Activated CD4-positive, alpha-beta T cell treated with anti-CD3 and anti-CD28 coated beads, Interleukin-2, amount 50 U/mL, for 48 hours (primary cell): ENCODE results near the gene NETO2.
"Not testable (repeated sequence)": the region's sequence is repeated elsewhere in the genome, so short reads cannot be mapped to it uniquely, and the experiment has no call there.

ENCODE experiments used
- DNase-seq, 2 experiments: peaks; one replicate each; pipeline ENCODE4 v3.0.0-alpha.2; 2020

NETO2 gene

DNA sequence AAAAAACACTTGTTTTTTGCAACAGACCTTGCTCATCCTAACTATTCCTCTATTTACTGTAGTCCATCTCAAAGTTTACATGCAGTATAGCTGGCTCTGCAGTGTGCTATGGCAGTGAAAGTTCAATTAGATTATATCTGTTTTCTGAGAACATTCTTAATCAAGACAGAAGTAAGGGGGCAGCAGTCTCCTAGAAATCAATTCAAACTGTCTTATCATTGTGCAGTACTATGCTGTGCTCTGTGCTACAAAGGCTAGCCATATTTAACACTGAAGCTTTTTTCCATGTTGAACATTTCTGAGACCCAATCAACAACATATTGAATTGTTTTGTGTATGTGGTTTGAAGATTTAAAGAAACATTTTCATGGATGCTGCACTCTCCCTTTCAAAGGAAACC lies 11.4 kb downstream of the NETO2 start:
- no peak for DNase-seq

DNA sequence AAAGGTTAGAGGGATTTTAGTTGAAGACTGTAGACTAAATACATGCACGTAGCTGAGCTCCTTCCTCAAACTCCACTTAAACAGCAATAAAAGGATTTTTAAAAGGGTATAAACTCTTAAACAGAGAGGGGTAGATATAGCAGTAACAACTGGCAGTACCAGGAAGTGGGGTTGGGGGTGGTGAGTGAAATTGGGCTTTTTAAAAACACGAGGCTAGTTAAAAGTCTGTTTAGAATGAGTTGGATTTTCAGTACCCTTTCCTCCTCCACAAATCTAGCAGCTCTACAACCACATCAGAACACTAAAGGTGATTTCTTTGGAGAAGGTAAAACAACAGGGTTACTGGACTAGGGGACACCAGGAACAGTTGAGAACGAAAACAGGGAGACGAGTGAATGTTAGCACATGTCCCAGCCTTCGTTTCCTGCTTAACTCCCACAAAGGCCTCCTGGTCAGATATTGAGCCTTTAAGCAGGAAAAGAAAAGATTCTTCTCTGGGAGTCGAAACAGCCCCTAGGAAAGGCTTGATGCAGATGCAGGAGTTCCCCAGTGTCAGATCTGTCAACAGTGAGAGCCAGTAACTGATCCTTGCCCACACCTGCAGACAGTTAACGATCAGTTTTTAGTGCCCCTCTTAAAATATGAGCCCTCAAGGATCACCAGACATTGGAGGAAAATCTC lies 13.8 kb downstream of the NETO2 start:
- DNase-seq, result no peak

DNA sequence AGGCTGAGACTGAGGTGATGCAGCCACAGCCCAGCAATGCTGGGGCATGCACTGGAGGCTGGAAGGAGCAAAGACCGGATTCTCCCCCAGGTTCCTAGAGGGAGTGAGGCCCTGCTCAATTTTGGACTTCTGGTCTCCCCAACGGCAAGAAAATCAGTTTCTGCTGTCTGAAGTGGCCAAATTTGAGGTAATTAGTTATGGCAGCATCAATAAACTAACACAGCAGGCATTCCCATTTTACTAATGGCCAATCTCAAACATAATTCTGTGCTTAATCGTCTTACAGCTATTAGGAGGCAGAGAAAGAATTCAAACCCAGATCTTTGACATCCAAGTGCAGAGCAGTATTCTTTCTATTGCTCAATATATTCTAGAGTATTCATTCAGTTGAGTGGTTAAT lies 16.2 kb downstream of the NETO2 start:
- DNase-seq, result no peak

DNA sequence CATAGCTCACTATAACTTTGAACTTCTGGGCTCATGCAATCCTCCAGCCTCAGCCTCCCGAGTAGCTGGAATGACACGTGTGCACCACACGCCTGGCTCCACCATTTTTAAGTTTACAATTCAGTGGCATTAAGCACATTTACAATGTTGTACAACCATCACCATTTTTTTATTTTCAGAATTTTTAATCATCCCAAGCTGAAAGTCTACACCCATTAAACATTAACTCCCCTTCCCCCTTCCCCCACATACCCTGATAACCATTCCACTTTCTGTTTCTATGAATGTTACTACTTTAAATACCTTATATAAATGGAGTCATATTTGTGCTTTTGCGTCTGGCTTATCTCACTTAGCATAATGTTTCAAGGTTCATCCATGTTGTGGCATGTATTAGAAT lies 18.0 kb downstream of the NETO2 start:
- DNase-seq, result no peak

DNA sequence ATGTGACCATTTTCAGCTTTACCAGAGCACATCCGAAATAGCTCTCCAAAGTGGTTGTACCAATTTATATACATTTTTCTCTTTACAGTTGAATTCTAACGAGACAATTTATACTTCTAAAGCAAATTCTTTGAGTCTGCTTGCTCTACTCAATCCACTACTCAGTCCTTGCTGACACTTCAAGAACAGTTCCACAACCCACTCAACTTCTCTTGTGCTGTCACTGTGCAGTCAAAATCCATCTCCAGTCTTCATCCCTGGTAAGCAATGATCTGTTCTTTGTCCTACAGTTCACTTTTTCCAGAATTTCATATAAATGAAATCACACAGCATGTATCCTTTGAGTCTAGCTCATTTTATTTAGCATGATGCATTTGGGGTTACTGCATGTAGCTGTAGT lies 30.6 kb downstream of the NETO2 start:
- no peak for DNase-seq

DNA sequence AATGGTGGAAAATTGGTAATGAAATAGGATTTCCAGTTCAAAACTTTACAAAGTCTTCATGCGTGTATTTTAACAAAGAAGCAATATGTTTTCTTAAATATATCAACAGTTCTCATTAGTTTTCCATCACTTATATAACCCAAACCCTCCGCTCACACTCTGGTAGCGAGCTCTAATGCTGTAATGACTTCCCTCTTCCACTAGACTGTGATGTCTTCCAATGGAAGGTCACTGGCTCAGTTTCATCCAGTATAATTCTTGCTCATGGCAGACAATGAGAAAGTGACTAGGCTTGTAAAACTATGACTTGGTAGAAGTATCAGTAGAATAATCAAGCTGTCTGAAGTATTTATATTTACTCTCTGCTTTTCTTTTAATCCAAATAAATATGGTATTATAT lies 32.8 kb downstream of the NETO2 start:
- DNase-seq, result no peak

DNA sequence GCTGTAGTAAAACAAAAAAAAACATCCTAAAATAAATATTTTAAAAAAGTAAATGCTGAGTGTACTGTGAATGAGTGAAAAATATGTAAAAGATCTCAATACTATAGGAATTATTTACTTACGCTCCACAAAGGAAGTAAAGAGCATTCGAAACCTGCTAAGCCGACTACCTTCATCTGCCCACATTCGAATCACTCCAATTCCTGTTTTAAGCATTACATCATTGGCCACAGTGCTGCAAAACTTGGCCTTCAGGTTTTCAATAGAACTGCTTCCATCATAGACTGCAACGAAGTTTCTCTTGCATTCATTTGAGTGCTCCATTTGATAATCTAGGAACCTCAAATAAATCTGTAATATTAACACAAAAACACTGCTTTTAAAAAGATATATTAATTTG lies 34.4 kb downstream of the NETO2 start:
- no peak for DNase-seq

DNA sequence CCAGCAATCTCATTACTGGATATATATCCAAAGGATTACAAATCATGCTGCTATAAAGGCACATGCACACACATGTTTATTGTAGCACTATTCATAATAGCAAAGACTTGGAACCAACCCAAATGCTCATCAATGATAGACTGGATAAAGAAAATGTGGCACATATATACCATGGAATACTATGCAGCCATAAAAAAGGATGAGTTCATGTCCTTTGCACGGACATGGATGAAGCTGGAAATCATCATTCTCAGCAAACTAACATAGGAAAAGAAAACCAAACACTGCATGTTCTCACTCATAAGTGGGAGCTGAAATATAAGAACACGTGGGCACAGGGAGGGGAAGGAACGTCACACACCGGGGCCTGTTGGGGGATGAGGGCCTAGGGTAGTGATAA lies 40.8 kb downstream of the NETO2 start:
- not testable (repeated sequence) for DNase-seq

DNA sequence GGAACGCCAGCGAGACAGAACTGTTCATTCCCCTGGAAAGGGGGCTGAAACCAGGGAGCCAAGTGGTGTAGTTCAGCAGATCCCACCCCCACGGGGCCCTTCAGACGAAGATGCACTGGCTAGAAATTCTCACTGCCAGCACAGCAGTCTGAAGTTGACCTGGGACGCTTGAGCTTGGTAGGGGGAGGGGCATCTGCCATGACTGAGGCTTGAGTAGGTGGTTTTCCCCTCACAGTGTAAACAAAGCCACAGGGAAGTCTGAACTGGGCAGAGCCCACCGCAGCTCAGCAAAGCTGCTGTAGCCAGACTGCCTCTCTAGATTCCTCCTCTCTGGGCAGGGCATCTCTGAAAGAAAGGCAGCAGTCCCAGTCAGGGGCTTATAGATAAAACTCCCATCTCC lies 46.6 kb downstream of the NETO2 start:
- not testable (repeated sequence) for DNase-seq

DNA sequence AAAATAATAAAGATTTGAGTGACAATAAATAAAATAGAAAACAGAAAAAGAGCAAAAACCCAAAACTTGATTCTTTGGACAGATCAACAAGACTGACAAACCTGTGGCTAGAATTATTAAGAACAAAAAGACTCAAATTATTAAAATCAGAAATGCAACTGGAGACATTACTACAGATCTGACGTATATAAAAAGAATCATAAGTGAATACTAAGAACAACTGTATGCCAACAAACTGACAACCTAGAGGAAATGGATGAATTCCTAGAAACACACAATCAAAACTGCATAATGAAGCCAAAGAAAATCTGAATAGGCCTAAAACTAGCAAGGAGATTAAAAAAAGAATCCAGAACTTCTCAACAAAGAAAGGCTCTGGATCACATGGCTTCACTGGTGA lies 47.4 kb downstream of the NETO2 start:
- DNase-seq, result no peak

DNA sequence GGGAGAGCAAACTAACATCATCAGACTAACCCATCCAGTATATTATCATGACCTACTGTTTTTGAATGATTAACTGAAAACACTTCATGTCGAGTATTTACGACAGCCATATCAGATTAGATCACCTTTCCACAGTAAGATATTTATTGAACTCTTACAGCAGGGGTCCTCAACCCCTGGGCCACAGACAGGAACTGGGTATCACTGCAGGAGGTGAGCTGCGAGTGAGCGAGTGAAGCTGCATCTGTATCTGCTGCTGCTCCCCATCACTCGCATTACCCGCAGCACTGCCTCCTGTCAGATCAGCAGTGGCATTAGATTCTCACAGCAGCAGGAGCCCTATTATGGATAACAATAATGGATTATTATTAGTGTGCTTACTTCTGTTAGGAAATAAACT lies 59.5 kb downstream of the NETO2 start:
- no peak for DNase-seq

DNA sequence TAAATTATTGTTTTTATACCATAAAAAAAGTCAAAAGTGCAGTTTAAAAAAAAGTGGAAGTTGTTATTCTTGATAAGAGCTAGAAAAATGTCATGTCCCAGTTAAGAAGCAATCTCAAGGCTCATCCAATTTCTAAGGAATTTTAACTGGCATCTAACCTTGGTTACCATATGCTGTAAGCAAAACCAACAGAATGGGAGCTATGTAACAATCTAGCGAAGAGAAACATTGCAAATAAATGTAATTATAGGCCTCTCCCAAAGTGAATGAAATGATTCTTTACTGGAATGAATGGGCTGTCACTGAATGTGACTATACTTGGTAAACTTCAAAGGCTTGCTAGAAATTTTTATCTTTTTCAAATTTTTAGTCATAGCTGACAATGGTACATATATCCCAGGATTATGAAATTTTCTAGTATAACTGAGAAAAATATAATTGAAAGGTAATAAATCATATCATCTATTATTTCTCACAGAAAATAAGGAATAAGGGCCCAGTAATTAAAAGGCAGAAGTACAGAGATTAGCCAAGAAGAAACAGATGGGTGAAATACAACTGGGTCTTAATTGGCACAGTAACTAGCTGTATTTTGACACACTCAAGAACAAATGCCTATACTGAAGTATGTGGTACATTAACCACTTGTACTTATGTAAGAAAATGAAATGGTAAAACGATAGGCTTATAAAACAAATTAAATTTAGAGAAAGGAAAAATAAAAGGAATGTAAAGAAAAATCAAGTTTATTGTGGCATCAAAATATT lies 61.5 kb downstream of the NETO2 start:
- DNase-seq, result no peak

DNA sequence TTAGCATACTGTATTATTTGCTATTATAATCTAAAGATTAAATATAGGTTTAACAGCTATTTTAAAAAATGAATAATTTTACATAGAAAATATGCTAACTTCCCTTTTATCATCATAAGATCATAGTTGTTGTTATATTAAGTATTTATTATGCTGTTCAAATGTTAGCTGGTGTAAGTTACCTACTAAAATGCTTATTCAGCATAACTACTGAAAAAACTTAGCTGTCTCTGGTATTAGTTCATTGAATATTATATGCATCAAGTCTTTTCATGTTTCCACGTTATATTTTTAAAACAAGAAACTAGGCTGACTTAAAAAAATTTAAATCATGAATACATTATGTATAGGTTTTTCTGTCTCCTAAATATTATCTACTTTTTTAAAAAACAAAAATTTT lies 62.6 kb downstream of the NETO2 start:
- no peak for DNase-seq

DNA sequence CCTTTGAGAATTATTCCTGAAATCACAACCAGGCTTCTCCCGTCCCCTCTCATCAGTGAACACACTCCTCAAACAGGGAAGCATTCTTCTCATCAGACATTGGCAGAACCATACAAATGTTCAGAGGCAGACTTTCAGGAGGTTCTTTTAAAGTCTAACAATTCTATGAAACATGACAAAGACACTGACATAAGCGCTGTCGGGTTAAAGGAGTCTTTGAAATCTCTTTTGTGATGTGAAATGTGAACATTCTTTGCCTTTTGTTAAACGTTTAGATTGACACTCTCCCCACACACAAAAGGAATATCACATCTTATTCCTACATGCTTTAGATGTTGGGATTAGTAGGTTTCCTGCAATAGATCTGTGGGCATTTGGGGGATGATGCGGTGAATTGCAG lies 63.9 kb downstream of the NETO2 start:
- DNase-seq, result no peak

DNA sequence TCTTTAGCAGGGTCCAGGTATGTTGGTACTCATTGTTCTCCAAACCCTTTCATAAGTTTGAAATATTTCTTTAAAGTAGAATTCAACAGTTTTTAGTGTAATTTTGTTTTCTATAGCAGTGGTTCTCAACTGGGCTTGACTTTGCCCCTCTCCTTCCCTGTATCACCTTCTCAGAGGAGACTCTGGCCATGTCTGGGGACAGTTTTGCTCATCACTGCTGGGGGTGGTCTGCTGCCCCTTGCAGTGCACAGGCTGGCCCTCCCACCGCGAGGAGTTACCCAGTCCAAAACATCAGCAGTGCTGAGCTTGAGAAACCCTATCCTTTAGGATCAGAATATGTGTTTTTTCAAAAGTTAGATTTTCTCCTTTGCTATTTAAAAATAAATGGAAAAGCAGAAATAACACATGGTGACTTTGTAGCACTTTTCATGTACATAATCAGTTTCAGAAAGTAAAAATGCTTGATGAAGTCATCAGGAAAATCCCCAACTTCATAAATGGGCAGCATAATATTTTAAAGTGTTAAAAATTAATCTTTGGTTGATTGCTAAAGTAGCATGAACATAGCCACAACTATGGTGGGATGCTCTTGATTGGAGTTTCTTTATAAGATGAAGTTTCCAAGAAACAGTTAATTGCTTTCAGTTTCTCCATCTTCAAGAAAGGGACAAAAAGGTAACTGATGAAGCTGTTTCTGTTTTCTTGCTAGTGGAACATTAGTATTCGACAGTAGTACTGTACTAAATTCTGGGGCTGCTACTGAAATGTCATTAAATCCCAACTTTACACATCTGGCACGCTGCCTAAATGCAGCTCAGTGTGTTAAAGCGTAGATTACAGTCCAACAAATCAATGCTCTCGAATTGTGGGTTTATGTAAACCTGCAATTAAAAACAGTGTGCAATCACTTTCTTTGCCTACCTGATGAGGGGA lies 70.3 kb downstream of the NETO2 start:
- DNase-seq, result no peak

DNA sequence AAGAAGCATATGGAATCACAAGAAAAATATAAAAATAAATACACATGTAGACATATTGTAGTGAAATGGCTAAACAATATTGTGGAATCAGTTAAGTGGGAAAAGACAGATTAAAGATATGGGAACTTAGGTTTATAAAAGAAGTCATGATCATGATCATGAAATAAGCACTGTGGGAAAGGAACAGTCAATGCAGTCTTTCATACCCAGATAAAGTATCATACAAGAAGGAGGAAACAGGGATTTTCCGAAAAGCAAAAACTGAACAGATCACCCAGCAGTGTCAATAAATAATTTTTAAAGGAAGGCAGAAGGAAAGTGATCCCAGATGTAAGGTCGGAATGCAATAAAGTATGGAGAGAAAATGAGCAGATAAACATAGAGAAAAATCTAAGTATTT lies 71.6 kb downstream of the NETO2 start:
- no peak for DNase-seq

DNA sequence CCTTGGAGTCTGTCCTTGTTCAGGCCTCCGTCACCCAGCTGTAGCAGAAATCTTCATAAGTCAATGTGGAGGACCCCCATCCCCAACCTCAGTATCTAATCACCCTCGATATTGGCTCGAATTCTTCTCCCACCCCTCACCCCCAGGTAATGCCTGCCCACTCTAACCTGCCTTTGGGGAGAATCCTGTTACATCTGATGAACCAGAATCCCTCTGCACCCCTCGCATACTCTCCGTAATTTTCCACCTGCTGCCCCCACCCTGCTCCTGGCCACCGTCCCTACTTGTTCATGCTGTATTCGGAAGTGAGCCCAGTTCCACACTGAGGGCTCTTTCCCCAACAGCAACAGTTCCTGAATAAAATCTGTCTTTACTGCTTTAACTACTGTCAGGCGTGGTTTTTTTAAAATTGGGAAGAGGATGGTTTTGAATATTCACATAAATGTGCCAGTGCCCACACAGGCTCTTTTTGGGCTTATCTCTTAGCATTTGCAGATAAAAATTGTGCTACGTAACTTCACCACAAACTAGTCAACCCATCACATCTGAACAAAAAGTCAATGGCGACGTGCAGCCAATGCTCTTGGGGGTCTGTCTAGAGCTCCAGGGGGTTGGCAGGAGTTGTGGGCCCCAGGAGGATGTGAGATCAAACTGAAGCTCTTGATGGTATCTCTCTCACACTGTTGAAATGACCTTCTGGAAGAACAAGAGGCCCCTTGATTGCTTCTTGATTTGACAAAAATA lies 73.7 kb downstream of the NETO2 start:
- DNase-seq, result no peak

DNA sequence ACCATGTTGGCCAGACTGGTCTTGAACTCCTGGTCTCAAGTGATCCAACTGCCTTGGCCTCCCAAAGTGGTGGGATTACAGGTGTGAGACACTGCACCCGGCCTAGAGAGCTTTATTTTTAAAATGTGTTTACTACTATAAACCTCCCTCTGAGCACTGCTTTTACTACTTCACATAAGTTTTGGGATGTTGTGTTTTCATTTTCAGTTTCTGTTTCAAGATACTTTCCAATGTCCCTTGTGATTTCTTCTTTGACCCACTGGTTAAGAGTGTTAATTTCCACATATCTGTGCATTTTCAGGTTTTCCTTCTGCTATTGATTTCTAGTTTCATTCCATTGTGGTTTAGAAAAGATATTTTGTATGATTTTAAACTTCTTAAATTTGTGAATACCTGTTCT lies 74.4 kb downstream of the NETO2 start:
- DNase-seq, result no peak

DNA sequence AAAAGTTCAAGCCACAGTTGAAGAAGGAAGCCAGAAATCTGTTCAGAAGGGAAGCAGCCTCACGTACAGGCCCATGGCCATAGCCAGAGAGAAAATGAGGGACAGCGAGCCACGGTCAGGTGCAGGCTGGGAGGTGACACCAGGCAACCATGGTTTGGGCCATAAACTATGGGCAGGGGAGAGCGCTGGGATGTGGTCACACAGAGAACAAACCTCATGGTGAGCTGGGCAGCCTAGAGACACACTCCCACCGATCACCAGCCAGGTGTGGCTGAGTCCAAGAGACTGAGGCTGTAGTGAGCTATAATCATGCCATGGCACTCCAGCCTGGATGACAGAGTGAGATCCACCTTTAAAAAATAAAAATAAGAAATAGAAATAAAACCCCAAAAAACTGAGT lies 76.5 kb downstream of the NETO2 start:
- no peak for DNase-seq

DNA sequence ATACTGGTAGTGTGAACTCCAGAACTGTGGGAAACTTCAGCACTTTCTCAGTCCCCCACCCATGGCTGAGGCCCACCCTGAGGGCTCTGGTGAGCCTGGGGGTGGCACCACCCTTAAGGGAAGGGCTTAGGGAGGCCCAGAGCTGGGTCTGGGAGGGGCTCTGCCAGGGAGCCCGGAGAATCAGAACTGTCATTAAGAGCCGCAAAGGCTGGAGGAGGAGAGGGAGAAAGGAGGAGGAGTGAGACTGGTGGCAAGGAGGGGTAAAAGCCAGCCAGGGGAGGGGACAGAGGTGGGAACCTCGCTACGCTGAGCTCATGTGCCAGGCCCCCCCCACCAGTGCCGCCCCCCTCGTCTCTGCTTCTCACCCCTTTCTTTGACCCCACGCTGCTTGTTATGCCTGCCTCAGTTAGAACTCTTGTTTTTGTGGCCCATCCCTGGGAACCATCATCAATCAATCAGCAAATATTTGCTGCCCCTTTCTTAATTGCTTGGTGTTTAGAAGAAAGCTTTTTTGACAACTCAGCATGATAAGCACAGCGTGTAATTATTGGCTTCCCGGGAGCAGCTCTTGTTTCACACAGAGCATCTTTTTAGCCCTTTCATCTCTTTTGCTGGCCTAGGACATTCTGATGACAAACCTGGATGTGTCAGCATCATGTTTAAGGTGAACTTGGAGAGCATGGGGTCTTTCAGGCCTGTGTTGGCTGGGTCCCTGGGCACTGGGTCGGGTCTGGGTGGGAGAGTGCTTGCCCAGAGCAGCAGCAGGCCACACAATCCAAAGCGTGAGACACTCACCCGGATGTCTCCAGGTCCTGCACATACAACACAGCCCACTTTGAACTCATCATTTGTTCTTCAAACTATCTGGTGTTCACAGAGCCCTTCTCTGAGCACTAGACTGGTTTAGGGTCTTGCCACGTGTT lies 77.7 kb downstream of the NETO2 start:
- no peak for DNase-seq

DNA sequence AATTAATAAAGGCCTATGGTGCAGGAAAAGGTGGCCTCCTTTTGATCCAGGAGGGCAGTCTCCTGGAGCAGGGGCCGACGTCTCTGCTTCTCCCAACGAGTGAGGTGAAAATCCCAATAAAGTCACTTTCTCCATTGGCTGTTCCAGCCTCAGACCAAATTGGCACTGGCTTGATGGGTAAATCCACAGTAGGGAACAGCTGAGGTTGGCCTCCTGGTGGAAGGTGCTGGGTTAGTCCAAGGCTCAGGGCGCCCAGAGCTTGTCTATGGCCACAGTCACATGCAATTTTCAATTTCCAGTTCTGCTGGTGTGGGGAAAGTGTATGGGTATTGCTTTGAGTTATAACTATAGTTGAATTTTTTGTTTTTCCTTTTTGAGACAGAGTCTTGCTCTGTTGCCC lies 79.0 kb downstream of the NETO2 start:
- no peak for DNase-seq
